Urinary bladder (tissue), 4 donors: ENCODE results near the gene ATG5. TPM values are rescaled to one million over a fixed set of nuclear protein-coding genes. Genes with fewer than 3 reads are reported as not detected.
"Not testable (repeated sequence)": the region's sequence is repeated elsewhere in the genome, so short reads cannot be mapped to it uniquely, and the experiment has no call there.

Experiments
- DNase-seq: peaks from one replicate; pipeline ENCODE4 v3.0.0-alpha.2; 2015; ENCODE audit errors: extremely low spot score
- H3K27ac ChIP-seq: one replicate; pipeline ENCODE4 v1.5.1; 2013; ENCODE audit warnings: low read depth, mild to moderate bottlenecking, moderate library complexity
- H3K36me3 ChIP-seq: one replicate; pipeline ENCODE4 v1.6.1; 2013; ENCODE audit warnings: mild to moderate bottlenecking, moderate library complexity; ENCODE audit not compliant: insufficient read depth
- H3K4me1 ChIP-seq: one replicate; pipeline ENCODE4 v1.6.1; 2013; ENCODE audit warnings: mild to moderate bottlenecking, moderate library complexity; ENCODE audit not compliant: insufficient read depth
- H3K4me3 ChIP-seq: one replicate; pipeline ENCODE4 v1.5.1; 2013; ENCODE audit warnings: low read depth, low read length
- WGBS: extraction: QIAGEN DNeasy Blood & Tissue Kit; methylation state at CpG from one replicate; pipeline ENCODE4 v1.1.7; 2013; 5-methylcytosine and 5-hydroxymethylcytosine counted together
- polyA plus RNA-seq: library from polyadenylated mRNA; stranded (reverse); fragments of 200-250 nt; gene quantifications from one replicate; pipeline ENCODE4 v1.2.3, GENCODE V29; 2013
- total RNA-seq: library from RNA; depleted of rRNA; stranded (reverse); fragments of >200 nt; gene quantifications from one replicate; pipeline ENCODE4 v1.2.3, GENCODE V29; 2014
- donor health status: healthy with polysubstance abuse.
- donor health status: healthy.

Gene ATG5
- total and polyA plus RNA-seq, 2 donors, result 24.0 to 88.8 TPM

DNA sequence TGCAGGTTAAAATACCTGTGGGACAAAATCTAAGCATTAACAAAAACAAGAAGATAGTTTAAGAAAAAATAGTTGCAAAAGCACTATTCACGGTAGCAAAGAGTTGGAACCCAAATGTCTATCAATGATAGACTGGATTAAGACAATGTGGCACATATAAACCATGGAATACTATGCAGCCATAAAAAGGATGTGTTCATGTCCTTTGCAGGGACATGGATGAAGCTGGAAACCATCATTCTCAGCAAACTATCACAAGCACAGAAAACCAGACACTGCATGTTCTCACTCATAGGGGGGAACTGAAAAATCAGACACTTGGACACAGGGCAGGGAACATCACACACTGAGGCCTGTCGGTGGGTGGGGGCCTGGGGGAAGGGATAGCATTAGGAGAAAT is 65.8 kb downstream of the ATG5 start:
- WGBS, result 97% methylated on average over 2 of the region's 2 CpGs
- H3K36me3 ChIP-seq, H3K27ac ChIP-seq, DNase-seq, H3K4me3 ChIP-seq, H3K4me1 ChIP-seq: not testable (repeated sequence)

DNA sequence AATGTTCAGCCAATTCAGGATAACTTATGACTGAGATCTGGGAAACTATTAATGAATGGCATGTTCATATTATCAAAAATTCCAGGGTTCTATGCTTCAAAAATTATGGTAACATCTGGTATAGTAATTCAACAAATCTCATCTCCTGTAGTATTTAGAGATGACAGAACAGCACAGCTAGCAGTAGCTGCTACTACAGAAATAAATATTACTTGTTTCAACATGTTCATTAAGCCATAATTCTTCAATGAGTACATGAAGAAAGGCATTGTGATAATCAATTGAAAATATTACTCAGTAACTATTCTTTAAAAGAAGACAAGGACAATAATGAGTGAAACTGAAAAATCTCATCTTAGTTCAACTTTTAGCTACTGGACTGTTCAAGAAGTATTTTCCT is 66.8 kb downstream of the ATG5 start:
- Histone ChIP-seq H3K27ac (no peak overlapping the region), H3K4me1 (peaks cover 2% of the 10 kb centered on the region), H3K36me3 (no peaks in the 10 kb centered on the region), H3K4me3 (no peak overlapping the region)
- no peak for DNase-seq

DNA sequence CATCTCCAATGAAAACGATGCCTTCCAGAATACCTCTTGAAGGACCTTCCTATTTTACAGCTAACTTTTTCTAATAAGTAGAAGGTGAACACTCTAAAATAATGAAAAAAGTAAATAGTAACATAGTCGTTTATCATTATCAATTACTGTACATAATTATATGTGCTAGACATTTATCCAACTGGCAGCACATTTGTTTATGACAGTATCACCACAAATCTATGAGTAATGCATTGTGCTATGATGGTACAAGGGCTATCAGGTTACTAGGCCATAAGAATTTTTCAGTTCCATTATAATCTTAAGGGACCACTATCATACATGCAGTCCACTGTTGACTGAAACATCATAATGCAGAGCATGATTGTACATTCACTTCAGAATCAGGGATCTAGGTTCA is 68.4 kb downstream of the ATG5 start:
- H3K4me1 ChIP-seq, result peaks cover 2% of the 10 kb centered on the region
- WGBS, result 78% methylated on average over 2 of the region's 2 CpGs
- no peak for DNase-seq
- H3K36me3 ChIP-seq, result peaks cover 3% of the 10 kb centered on the region
- H3K4me3 ChIP-seq, result no peak overlapping the region
- H3K27ac ChIP-seq, result no peak overlapping the region

DNA sequence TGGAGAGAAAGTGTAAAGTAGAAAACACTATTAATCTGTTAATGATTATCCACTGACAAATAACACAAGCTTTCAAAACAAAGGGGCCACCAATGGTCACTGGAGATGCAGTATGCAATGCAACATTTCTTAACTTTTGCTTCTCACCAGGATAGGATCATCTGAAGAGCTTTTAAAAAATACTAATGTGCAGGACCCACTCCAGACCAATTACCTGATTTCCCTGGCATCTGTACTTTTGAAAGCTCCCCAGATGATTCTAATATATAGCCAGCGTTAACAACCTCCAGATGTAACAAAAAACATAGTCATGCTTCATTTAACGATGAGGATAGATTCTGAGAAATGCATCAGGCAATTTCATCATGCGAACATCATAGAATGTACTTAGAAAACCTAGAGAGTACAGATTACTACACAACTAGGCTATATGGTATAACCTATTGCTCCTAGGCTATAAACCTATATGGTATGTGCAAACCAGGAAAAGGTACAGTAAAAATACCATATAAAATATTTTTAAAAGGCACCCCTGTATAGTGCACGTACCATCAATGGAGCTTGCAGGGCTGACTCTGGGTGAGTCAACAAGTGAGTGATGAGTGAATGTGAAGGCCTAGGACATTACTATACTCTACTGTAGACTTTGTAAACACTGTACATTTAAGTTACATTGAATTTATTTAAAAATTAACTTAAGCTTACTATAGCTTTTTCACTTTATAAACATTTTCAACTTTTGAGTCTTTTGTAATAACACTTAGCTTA is 69.2 kb downstream of the ATG5 start:
- no peak overlapping the region for H3K4me3 ChIP-seq
- H3K36me3 ChIP-seq, result peaks cover 3% of the 10 kb centered on the region
- no peak for DNase-seq
- no peaks in the 10 kb centered on the region for H3K4me1 ChIP-seq
- no peak overlapping the region for H3K27ac ChIP-seq
- WGBS, result 83% methylated on average over 4 of the region's 4 CpGs

DNA sequence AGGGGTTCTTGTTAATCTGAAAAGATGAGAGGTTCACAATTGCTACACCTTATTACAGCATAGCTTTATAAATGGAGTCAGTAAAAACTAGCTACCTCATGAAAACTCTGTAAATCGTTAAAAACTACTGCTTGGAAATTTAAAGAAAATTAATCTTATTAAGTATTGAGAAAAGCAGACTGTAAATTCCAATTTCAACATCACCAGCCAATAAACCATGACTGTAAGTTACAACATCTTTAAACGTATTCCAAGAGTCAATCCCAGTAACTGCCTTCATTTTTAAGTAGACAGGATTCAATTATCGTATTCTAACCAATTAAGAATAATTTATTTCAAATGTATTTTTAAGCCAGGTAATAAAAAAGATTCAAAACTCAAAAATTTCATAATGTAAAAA is 70.3 kb downstream of the ATG5 start:
- no peaks in the 10 kb centered on the region for H3K4me1 ChIP-seq
- 91% methylated on average over 3 of the region's 3 CpGs for WGBS
- no peak for DNase-seq
- peaks cover 3% of the 10 kb centered on the region for H3K36me3 ChIP-seq
- no peak overlapping the region for H3K27ac ChIP-seq
- no peak overlapping the region for H3K4me3 ChIP-seq

DNA sequence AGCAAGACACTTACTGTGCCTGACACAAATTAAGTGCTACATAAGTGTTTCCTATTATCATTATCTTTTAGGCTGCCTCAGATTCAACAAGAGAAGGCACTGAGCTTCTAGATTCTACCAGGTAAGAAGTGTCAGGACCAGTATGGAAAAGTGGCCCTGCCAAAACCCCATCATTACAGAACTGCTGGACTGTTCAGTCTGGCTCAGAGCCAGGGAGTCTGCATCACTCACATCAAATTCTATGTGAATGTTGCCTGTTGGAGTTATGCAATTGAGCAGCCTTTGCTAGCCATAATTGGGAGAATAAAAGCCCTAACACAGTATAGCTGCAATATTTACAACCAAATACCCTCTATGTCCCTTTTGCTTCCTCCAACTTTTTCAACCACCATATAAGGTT is 70.9 kb downstream of the ATG5 start:
- Histone ChIP-seq H3K27ac (no peak overlapping the region), H3K4me1 (no peaks in the 10 kb centered on the region), H3K4me3 (no peak overlapping the region), H3K36me3 (peaks cover 3% of the 10 kb centered on the region)
- DNase-seq, result no peak

DNA sequence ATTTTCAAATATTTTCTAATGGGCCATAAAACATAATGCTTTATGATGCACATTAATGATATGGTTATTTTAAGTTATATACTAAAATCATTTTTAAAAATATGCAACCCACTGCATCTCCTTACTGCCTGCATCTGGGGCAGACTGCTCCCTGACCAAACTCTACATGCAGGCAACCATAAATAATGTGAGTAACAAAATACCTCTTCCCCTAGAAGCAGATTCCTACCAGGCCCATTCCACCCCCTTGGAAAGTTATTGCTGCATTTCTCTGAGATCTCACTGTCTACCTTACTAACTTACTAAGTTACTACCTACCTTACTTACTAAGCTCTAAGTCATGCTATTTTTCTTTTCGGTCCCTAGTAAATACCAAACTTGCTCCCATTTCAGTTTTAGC is 71.8 kb downstream of the ATG5 start:
- DNase-seq, result no peak
- WGBS, result 92% methylated on average over 1 of the region's 1 CpG
- Histone ChIP-seq H3K27ac (no peak overlapping the region), H3K4me1 (no peaks in the 10 kb centered on the region), H3K4me3 (no peak overlapping the region), H3K36me3 (peaks cover 3% of the 10 kb centered on the region)

DNA sequence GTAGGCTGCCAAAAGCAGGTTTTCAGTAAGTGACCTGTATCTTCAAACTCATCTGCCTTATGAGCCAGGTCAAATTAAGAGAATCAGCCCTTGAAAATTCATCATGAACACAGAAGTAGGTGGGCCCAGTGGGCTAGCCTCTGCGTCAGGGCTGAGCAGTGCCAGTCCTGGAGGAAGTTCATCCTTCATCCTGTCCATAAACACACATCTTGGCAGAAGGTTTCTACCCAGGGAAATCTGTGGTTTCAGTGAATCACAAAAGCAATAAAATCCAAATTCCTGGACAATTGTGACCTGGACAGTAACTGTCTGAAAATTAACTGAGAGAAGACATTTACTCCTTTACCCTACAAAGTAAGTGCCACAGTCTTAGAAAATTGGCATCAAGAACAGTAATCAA is 72.4 kb downstream of the ATG5 start:
- Histone ChIP-seq H3K4me1 (no peaks in the 10 kb centered on the region), H3K4me3 (no peak overlapping the region), H3K27ac (no peak overlapping the region), H3K36me3 (peaks cover 3% of the 10 kb centered on the region)
- no peak for DNase-seq
- WGBS, result 76% methylated on average over 1 of the region's 1 CpG

DNA sequence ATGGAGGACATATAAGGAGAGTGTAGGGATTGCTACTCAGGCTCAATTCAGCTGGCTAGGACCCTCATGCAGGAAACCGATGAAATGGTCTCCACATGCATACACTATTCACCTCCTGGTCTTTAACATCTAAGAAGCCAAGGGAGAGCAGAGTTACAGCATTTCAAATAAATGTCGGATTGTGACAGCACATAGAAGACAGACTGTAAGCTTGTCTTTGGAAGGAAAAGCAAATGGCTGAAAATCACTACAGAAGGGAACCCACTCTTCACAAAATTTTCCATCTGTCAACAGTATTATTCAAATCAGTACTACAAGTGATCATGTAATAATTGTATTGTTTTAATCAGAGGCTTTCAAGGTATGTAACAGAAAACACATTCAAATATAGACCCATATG is 72.9 kb downstream of the ATG5 start:
- no peak overlapping the region for H3K4me3 ChIP-seq
- 88% methylated on average over 2 of the region's 2 CpGs for WGBS

DNA sequence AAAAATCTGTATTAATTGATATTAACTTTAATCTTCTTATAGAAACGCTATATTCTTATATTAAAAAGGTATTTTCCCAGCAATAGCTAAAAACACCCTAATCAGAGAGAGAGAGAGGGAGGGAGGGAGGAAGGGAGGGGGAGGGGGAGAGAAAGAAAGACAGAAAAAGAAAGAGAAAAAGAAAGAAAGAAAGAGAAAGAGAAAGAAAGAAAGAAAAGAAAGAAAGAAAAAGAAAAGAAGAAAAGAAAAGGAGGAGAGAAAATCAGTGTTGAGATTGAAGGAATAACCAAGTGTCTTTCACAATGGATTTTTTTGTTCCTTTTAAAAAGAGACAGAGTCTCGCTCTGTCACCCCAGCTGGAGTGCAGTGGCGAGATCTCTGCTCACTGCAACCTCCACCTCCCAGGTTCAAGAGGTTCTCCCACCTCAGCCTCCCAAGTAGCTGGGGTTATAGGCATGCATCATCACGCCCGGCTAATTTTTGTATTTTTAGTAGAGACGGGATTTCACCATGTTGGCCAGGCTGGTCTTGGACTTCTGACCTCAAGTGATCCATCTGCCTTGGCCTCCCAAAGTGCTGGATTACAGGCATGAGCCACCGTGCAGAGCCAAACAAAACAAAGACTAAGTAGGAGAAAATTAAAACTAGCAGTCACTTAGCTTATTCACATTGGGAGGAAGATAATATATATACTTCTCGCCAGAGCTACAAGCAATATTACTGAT is 73.9 kb downstream of the ATG5 start:
- DNase-seq, result not testable (repeated sequence)
- WGBS, result 92% methylated on average over 8 of the region's 8 CpGs

More for the DNA sequence above, 72.9 kb downstream of the ATG5 start:
- no peak for DNase-seq
- Histone ChIP-seq H3K4me1 (no peaks in the 10 kb centered on the region), H3K27ac (no peak overlapping the region), H3K36me3 (peaks cover 3% of the 10 kb centered on the region)

DNA sequence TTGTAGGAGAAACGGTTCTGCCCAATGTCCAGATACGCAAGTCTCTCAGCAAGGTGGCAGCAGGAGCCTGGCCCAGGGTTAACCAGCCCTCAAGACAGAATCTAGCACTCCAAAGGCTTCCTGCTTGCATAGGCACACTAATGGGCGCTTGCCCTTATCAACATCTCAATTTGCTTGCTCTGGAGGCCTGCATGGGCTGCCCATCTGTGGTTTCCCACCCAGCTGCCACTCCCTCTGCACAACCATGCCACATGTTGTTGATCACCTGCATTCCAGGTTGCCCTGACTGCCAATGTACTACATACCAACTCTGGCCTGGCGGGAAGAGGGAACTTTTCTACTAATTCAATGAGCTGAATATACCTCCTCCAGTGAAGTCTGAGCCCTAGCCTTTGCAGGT is 74.6 kb downstream of the ATG5 start:
- no peak for DNase-seq
- Histone ChIP-seq H3K4me1 (no peaks in the 10 kb centered on the region), H3K36me3 (peaks cover 3% of the 10 kb centered on the region), H3K27ac (no peak overlapping the region), H3K4me3 (no peak overlapping the region)
- WGBS, result 93% methylated on average over 4 of the region's 4 CpGs

More for the DNA sequence above, 73.9 kb downstream of the ATG5 start:
- not testable (repeated sequence) for H3K4me1 ChIP-seq, H3K27ac ChIP-seq, H3K36me3 ChIP-seq, H3K4me3 ChIP-seq

DNA sequence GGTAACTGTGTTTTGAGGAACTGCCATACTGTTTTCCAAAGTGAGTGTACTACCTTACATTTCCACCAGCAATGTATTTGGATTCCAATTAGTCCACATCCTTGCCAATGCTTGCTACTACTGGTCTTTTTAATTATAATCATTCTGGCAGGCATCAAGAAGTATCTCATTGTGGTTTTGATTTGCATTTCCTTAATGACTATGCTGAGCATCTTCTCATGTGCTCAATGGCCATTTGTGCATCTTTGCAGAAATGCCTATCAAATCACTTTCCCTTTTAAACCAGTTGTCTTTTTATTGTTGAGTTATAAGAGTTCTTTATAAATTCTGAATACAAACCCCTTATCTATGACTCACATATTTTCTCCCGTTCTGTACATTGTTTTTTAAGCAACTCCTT is 75.9 kb downstream of the ATG5 start:
- H3K4me3 ChIP-seq, result no peak overlapping the region
- 71% methylated on average over 1 of the region's 1 CpG for WGBS
- peaks cover 3% of the 10 kb centered on the region for H3K36me3 ChIP-seq
- no peak overlapping the region for H3K27ac ChIP-seq
- no peak for DNase-seq
- no peaks in the 10 kb centered on the region for H3K4me1 ChIP-seq

DNA sequence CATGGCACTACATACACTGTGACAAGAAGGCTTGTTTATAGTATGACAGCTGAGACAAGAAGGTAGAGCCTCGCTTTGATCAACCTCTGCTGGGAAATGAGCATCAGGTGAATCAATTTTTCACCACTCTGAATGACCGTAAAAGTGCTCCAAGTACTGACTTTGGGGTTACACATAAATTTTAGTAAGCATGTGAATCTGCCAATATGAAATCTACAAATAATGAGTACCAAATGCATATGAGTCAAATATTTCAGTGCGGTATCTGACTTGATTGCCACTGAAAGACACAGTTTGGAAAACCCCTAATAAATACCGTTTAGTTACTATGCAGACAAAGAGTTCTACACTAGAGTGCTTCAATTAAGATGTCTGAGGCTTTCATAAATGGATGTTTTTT is 77.8 kb downstream of the ATG5 start:
- DNase-seq, result no peak
- H3K36me3 ChIP-seq, result peaks cover 3% of the 10 kb centered on the region
- no peak overlapping the region for H3K4me3 ChIP-seq
- H3K27ac ChIP-seq, result no peak overlapping the region
- WGBS, result 93% methylated on average over 4 of the region's 4 CpGs
- no peaks in the 10 kb centered on the region for H3K4me1 ChIP-seq

DNA sequence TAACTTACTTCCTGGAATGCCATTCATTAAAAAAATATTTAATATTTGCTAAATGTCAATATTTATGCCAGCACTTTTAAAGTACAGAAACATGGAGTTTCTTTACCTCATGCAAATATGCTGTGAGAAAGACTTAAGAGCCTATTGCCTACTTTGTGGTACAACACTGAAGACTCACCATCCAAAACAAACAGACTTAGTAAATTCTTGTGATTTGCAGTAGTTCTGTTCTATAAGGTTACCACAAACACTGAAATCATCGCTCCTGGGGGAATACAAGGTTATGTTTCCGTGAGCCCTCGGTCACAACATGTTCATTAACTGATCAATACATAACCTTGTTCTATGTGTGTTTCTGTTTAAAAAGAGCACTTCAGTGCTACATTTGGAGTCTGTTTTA is 78.3 kb downstream of the ATG5 start:
- no peak for DNase-seq
- no peaks in the 10 kb centered on the region for H3K36me3 ChIP-seq
- WGBS, result 94% methylated on average over 3 of the region's 3 CpGs
- H3K4me1 ChIP-seq, result no peaks in the 10 kb centered on the region
- no peak overlapping the region for H3K4me3 ChIP-seq
- H3K27ac ChIP-seq, result no peak overlapping the region
